Neural progenitor cell (in vitro differentiated cells): ENCODE measurements around the gene BTAF1.

ENCODE experiments used
- EZH2 ChIP-seq: fragments of 200-600 bp; sonication (generic); IDR thresholded peaks from 2 replicates; pipeline ENCODE4 v1.6.1; 2017; ENCODE audit warnings: antibody characterized with exemption, mild to moderate bottlenecking, moderate library complexity
- EZH2phosphoT487 ChIP-seq: fragments of 200-600 bp; sonication (generic); IDR thresholded peaks from 2 replicates; pipeline ENCODE4 v1.6.1; 2017; ENCODE audit warnings: antibody characterized with exemption
- TF ChIP-seq, protein P1 (sequence below): fragments of 200-600 bp; sonication (generic); IDR thresholded peaks from 2 replicates; pipeline ENCODE4 v1.5.1; 2017; ENCODE audit warnings: antibody characterized with exemption, mild to moderate bottlenecking

DNA sequence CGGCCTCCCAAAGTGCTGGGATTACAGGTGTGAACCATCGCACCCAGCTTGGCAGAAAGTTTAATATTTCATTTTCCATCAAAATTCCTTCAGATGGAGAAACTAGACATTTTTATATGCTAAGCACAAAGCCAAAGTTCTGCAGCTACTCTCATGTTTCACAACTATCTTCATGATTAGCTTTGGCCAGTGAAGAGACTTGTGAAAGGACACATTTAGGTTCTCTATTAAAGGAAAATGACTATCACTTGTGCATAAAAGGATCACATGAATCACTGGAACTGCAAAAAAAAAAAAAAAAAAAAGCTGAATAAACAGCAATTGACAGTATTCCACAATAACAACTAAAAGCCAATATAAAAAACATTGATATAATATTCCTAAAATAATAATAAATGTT lies 30.5 kb upstream of the BTAF1 start:
- TF ChIP-seq, protein P1, sequence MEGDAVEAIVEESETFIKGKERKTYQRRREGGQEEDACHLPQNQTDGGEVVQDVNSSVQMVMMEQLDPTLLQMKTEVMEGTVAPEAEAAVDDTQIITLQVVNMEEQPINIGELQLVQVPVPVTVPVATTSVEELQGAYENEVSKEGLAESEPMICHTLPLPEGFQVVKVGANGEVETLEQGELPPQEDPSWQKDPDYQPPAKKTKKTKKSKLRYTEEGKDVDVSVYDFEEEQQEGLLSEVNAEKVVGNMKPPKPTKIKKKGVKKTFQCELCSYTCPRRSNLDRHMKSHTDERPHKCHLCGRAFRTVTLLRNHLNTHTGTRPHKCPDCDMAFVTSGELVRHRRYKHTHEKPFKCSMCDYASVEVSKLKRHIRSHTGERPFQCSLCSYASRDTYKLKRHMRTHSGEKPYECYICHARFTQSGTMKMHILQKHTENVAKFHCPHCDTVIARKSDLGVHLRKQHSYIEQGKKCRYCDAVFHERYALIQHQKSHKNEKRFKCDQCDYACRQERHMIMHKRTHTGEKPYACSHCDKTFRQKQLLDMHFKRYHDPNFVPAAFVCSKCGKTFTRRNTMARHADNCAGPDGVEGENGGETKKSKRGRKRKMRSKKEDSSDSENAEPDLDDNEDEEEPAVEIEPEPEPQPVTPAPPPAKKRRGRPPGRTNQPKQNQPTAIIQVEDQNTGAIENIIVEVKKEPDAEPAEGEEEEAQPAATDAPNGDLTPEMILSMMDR, result no peak
- no peak for TF ChIP-seq EZH2phosphoT487
- no peak for TF ChIP-seq EZH2
